HepG2 (cell line): Measurements from ENCODE around the gene ARL16. TPM values are rescaled to one million over a fixed set of nuclear protein-coding genes. Genes with fewer than 3 reads are reported as not detected.

Source experiments
- CBX1 ChIP-seq: IDR thresholded peaks from one replicate; pipeline ENCODE4 v1.6.1; 2016; ENCODE audit warnings: antibody characterized with exemption, low read depth
- HOMEZ ChIP-seq: IDR thresholded peaks from 2 replicates; pipeline ENCODE4 v1.6.1; 2016; ENCODE audit warnings: low read depth
- KDM6A ChIP-seq: IDR thresholded peaks from 2 replicates; pipeline ENCODE4 v1.6.1; 2016; ENCODE audit warnings: low read depth
- MAF1 ChIP-seq: sonication (generic); formaldehyde crosslinking; IDR thresholded peaks from 2 replicates; pipeline ENCODE4 v1.5.0; 2020; ENCODE audit warnings: missing genetic modification reagents, borderline replicate concordance
- MED13 ChIP-seq: sonication (generic); formaldehyde crosslinking; IDR thresholded peaks from 2 replicates; pipeline ENCODE4 v1.5.0; 2020; ENCODE audit warnings: missing genetic modification reagents
- MTF2 ChIP-seq: sonication (generic); formaldehyde crosslinking; IDR thresholded peaks from 2 replicates; pipeline ENCODE4 v1.5.0; 2020; ENCODE audit warnings: missing genetic modification reagents, borderline replicate concordance
- NCOA2 ChIP-seq: sonication (generic); formaldehyde crosslinking; IDR thresholded peaks from 2 replicates; pipeline ENCODE4 v1.8.0; 2022; ENCODE audit warnings: inconsistent platforms
- NFIC ChIP-seq: IDR thresholded peaks from 2 replicates; pipeline ENCODE4 v1.6.1; 2012; ENCODE audit warnings: mild to moderate bottlenecking, low read length, inconsistent platforms
- RFX3 ChIP-seq: IDR thresholded peaks from 2 replicates; pipeline ENCODE4 v1.6.1; 2016; ENCODE audit warnings: missing biosample characterization, missing genetic modification reagents
- SATB2 ChIP-seq: sonication (generic); formaldehyde crosslinking; IDR thresholded peaks from 2 replicates; pipeline ENCODE4 v1.5.0; 2020; ENCODE audit warnings: missing genetic modification reagents
- SOX13 ChIP-seq, 3 experiments: fragments of 450-650 bp in 1 of 3; sonication (generic) in 1 of 3; formaldehyde crosslinking in 1 of 3; IDR thresholded peaks in 2 of 3; conservative IDR thresholded peaks in 1 of 3; 2 replicates each; pipeline versions ENCODE4 v1.5.0 to v1.6.1; 2016 to 2020; ENCODE audit warnings: antibody characterized with exemption in 1 of 3, mild to moderate bottlenecking in 1 of 3, missing compliant biosample characterization in 1 of 3, missing genetic modification reagents in 1 of 3, moderate library complexity in 1 of 3
- SOX5 ChIP-seq: IDR thresholded peaks from 2 replicates; pipeline ENCODE4 v1.6.1; 2016; ENCODE audit warnings: borderline replicate concordance
- TEAD2 ChIP-seq: sonication (generic); formaldehyde crosslinking; IDR thresholded peaks from 2 replicates; pipeline ENCODE4 v1.9.0; 2021; ENCODE audit warnings: missing genetic modification reagents
- TMF1 ChIP-seq: sonication (generic); formaldehyde crosslinking; IDR thresholded peaks from 2 replicates; pipeline ENCODE4 v1.8.1; 2022; ENCODE audit warnings: low read depth, missing genetic modification reagents
- U2AF1 ChIP-seq: fragments of 200-400 bp; formaldehyde crosslinking; optimal IDR thresholded peaks from 2 replicates; pipeline ENCODE3; 2017; ENCODE audit warnings: mild to moderate bottlenecking, low read depth, low read length
- YEATS2 ChIP-seq: sonication (generic); formaldehyde crosslinking; IDR thresholded peaks from 2 replicates; pipeline ENCODE4 v1.4.0; 2020; ENCODE audit warnings: missing genetic modification reagents, borderline replicate concordance
- ZNF124 ChIP-seq: sonication (generic); formaldehyde crosslinking; IDR thresholded peaks from 2 replicates; pipeline ENCODE4 v1.4.0; 2020; ENCODE audit warnings: missing genetic modification reagents
- ZNF232 ChIP-seq: sonication (generic); formaldehyde crosslinking; IDR thresholded peaks from 2 replicates; pipeline ENCODE4 v1.4.0; 2020; ENCODE audit warnings: missing genetic modification reagents, borderline replicate concordance
- ZNF367 ChIP-seq: sonication (generic); formaldehyde crosslinking; IDR thresholded peaks from 2 replicates; pipeline ENCODE4 v1.4.0; 2020; ENCODE audit warnings: missing genetic modification reagents, borderline replicate concordance
- ZNF383 ChIP-seq: sonication (generic); formaldehyde crosslinking; IDR thresholded peaks from 2 replicates; pipeline ENCODE4 v1.4.0; 2020; ENCODE audit warnings: missing genetic modification reagents, mild to moderate bottlenecking, borderline replicate concordance
- ZNF556 ChIP-seq: sonication (generic); formaldehyde crosslinking; IDR thresholded peaks from 2 replicates; pipeline ENCODE4 v1.4.0; 2020; ENCODE audit warnings: mild to moderate bottlenecking, missing genetic modification reagents, borderline replicate concordance
- ZNF605 ChIP-seq: sonication (generic); formaldehyde crosslinking; IDR thresholded peaks from 2 replicates; pipeline ENCODE4 v1.8.0; 2022; ENCODE audit warnings: mild to moderate bottlenecking, missing genetic modification reagents
- ZNF710 ChIP-seq: sonication (generic); formaldehyde crosslinking; IDR thresholded peaks from 2 replicates; pipeline ENCODE4 v1.5.0; 2020; ENCODE audit warnings: mild to moderate bottlenecking, missing genetic modification reagents, borderline replicate concordance
- ZNF766 ChIP-seq: sonication (generic); formaldehyde crosslinking; IDR thresholded peaks from 2 replicates; pipeline ENCODE4 v1.5.0; 2020; ENCODE audit warnings: missing genetic modification reagents, borderline replicate concordance
- polyA plus RNA-seq, 8 experiments: library from polyadenylated mRNA; depleted of rRNA in 3 of 8; stranded (reverse) in 7 of 8; unstranded in 1 of 8; fragments of >200 nt; fragmentation: Illumina TruSeq in 4 of 8; extraction: Trizol in 4 of 8; gene quantifications; 2 replicates each; pipeline versions ENCODE4 v1.2.1 to v1.2.3, GENCODE V29; 2011 to 2016; ENCODE audit warnings: low read depth in 4 of 8, missing spikeins in 1 of 8, mixed read lengths in 1 of 8; ENCODE audit not compliant: insufficient read depth in 1 of 8
- total RNA-seq, 5 experiments: library from RNA; depleted of rRNA; stranded (reverse); fragments of >200 nt; fragmentation: Illumina TruSeq; extraction: Trizol; gene quantifications; 2 replicates each; pipeline ENCODE4 v1.2.3, GENCODE V29; 2016; ENCODE audit warnings: low read depth in 1 of 5

Gene ARL16
- total and polyA plus RNA-seq, 2 of the 13 experiments (the other 11 are each of a cell fraction or from before 2014, with no cell fraction given) = 20.8 to 30.8 TPM

GRCh38 chr17:81713556-81714411, 30.2 kb upstream of the ARL16 start (continued):
- TF ChIP-seq ZNF232 (CRISPR knock-in tag) (peak; percentile 48; the same call in 1 of the 2 replicates), MAF1 (CRISPR knock-in tag) (peak; percentile 81; the same call in 1 of the 2 replicates), NCOA2 (0 out of 2 replicates have a peak, but pooled peaks have one; percentile 68), SOX13 (IDR thresholded peaks at IDR 0.05) (peak; percentile 72; the same call in 1 of the 2 replicates), SOX13 (CRISPR knock-in tag; conservative IDR thresholded peaks at IDR 0.05 in 1 of 2, IDR thresholded peaks at IDR 0.05 in 1 of 2) (peak in 1 of 2 experiments; percentile 89; a peak in 2 of 4 replicates), TEAD2 (CRISPR knock-in tag) (0 out of 2 replicates have a peak, but pooled peaks have one; percentile 9), SOX5 (peak; percentile 71), RFX3 (CRISPR knock-in tag) (no peak), ZNF605 (CRISPR knock-in tag) (0 out of 2 replicates have a peak, but pooled peaks have one; percentile 56), ZNF766 (CRISPR knock-in tag) (0 out of 2 replicates have a peak, but pooled peaks have one; percentile 50), ZNF367 (no peak; the same call in 1 of the 2 replicates), SATB2 (CRISPR knock-in tag) (0 out of 2 replicates have a peak, but pooled peaks have one; percentile 38), MTF2 (CRISPR knock-in tag) (no peak), CBX1 (peak; percentile 63), YEATS2 (peak; percentile 83; the same call in 1 of the 2 replicates), HOMEZ (CRISPR knock-in tag) (peak; percentile 25; the same call in 1 of the 2 replicates), ZNF383 (CRISPR knock-in tag) (no peak), TMF1 (CRISPR knock-in tag) (peak; percentile 72; the same call in 1 of the 2 replicates), MED13 (0 out of 2 replicates have a peak, but pooled peaks have one; percentile 16), U2AF1 (no peak), NFIC (no peak), ZNF556 (no peak; the same call in none of the 2 replicates), ZNF124 (CRISPR knock-in tag) (peak; percentile 61; the same call in 1 of the 2 replicates), ZNF710 (peak; percentile 84; the same call in 1 of the 2 replicates), KDM6A (CRISPR knock-in tag) (no peak; the same call in 1 of the 2 replicates)
